Measurements from ENCODE around the gene CHIA. TPM values are rescaled to one million over a fixed set of nuclear protein-coding genes. Genes with fewer than 3 reads are reported as not detected.

Gene CHIA
- not detected in 2 replicates for total RNA-seq

DNA sequence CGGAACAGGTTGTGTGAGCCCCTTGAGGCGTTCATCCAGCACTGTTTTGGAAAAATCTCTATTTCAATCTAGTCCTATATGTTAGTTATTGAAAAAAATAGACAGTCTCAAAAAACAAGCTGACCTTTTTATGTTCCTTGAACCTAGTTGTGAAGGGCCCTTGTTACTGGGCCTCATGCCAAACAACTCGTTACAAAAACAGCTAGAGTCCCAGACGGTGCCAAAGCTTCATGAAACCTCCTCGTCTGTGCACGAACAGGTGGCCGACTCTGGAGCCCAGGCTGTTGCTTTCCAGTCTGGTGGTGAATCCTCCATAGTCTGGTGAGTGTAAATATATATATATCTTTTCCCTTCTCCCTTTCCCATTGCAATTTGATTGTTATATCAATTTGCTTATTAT is at the start of gene CHIA:
Gene CHIA (plus strand): TSS at position 222 of the 400 bp plus-strand sequence. CDS start 19,617 bp downstream, outside the sequence.
- intact Hi-C loops (cut with micrococcal nuclease), result no loop called here

DNA sequence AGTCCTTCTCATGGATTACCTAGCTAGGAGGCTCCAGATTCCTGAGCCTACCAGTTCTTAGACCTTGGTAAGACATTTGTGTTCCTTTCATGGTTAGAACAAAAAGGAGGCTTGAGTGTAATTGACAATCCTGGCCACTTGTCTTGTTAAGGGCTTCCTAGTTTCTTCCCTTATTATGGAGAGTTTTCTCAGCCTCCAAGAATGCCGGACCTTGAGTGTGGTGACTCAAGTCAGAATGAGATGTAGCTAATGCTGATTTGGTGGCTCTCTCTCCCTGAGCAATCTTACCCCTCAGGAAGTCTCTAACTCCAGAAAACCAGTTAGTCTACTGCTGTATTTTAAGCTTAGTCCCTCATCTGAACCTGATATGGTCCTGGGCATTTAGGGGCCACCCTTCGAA is 48.9 kb upstream of the CHIA start:
- intact Hi-C loops (cut with micrococcal nuclease), result no loop called here

DNA sequence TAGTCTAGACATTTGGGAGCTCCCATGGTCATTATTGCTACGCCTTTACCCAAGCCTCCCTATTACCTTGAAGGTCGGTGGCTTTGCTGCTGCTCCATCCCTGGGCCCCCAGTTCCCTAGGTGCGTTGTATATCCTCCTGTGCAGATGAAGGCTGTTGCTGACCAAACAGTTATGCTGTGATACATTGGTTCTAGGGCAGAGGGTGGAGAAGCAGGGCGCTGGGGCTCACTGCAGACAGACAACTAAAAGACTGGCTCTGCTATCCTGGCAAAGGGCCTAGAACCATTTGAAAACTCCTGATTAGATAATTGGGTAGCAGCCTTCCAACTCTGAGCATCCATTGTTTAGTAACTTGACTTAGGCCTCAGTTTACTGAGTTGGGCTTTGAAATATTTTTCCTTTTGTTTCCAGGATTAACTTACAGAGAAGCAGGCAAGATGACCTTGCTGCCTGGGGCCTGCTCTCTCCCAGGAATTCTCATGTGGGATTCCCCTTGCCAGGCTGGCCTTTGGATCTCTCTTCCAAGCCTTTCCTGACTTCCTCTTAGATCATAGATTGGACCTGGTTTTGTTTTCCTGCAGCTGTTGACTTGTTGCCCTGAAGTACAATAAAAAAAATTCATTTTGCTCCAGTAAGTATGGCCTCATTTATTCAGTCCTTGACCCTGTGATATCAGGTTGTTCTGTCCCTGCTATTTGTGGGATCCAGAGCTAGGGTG is 47.7 kb upstream of the CHIA start:
- intact Hi-C loops (cut with micrococcal nuclease), result no loop called here

- intact Hi-C loops (cut with micrococcal nuclease), result no loop called here
These were observed 43.4 kb upstream of the CHIA start for GRCh38 chr1:111247125-111247838.

DNA sequence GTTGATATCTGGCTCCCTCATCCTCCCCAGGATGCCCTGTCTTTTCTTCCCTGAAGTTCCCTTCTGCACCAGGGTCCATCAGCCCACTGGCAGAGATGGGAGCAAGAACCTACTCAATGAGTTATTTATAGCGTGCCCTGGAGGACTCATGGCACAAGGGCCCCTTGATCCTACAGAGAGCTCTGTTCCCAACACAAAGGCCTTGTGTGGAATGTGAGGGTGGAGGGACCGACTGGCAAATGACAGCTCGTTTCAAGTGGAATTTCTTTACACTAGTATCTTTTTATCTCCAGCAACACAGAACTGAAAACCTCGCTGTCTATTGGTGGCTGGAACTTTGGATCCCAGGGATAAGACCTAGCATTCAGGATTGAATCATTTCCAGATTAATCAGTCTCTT is 40.7 kb upstream of the CHIA start:
- intact Hi-C loops (cut with micrococcal nuclease), result no loop called here

DNA sequence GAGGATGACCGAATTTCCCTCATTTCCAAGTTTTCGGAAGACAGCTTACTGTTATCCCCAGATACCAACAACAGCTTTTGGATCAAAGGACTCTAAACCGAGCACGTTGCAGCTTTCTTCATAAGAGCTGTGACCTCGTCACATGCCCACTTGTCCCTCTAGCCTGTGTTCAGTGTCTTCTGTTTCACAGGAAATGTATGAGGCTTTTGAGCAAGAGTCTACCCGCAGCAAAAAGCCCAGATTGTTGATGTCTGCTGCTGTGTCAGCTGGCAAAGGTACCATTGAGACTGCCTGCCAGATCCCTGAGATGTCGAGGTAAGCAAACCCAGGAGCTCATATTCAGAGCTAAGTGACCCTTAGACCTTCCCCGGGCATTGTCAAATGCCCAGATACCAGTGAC is 39.1 kb upstream of the CHIA start:
- intact Hi-C loops (cut with micrococcal nuclease), result no loop called here

DNA sequence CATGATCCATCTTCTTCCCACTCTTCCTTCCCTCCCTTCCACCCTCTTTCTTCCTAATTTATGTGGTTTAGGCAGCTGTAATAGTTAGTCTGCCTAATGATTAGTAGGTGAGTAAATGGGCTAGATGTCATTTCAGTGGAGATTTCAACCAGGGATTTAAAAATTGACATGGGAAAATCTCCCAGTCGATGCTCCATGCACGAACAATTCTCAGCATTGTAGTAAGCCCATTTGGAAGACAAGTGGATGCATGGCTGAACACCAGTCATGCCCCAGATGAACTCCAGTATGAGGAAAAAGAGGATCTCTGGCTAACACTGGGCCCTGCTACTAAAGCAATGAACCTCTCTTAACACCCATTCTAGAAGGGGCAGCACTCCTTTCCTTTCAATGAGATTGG is 37.9 kb upstream of the CHIA start:
- intact Hi-C loops (cut with micrococcal nuclease), result no loop called here

GRCh38 chr1:111253876-111254275 is 36.8 kb upstream of the CHIA start:
- intact Hi-C loops (cut with micrococcal nuclease), result no loop called here

GRCh38 chr1:111256988-111257658 is 33.5 kb upstream of the CHIA start:
- intact Hi-C loops (cut with micrococcal nuclease), result no loop called here

DNA sequence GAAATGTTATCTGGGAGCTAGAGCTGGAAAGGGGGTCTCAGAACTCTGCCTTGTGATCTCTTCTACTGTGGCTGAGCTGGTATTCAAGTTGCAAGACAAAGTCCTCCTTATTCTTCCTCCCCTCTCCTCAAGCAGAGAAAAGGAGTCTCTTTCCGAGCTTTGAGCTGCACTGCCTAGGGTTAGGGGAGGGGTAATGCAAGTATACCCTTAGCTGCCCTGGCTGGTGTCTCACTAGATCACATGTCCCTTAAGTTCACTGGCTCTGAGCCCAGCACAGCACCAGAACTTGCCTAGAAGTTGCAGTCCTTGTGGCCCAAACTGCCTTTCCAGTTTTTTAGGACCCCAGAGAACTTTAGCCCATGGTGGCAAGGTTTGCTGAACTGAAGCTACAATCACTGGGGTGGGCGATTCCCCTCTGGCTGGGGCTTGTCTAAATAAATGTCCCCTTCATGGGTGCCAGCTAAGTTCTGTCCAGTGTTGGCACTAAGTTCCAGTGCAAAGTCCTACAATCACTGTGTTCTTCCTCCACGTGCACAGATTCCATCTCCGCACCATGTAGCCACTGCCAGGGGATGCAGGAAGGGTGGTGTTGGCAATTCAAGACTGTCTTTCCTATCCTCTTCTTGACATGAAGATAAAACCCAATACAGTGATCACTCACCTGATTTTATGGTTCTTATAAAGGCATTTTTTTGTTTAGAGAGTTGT is 22.7 kb upstream of the CHIA start:
- intact Hi-C loops (cut with micrococcal nuclease), result no loop called here

GRCh38 chr1:111269825-111270406 is 20.7 kb upstream of the CHIA start:
- intact Hi-C loops (cut with micrococcal nuclease), result no loop called here

DNA sequence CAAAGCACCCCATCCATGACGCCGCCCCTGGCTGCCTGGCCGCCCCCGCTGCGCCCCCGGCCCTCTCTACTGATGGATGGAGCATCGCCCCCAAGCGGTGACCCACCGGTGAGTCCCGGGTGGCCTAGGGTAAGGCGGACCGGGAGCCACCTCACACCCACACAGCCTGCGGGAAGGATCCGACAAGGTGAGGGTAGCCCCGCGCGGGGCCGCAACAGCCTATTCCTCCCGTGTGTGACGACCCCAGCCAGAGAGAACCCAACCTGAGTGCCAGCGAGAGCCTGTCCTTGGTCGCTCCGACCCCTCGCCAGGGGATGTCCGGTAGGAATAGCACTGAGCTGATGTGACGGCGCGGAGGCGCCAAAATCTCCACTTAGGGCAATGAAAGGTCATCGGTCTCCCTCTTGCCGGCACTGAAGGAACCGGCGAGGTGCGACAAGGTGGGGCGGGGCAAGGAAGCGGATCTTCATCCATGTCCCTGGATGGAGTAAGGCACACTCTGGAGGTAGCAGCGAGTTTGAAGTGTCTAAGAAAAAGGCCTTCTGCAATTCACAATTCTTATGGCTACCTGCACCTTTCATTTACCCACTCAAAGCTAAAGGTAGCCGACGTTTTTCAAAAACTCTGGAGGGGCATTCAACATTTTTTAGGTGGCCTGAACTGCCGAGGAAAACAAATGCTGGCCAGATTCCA is 19.7 kb upstream of the CHIA start:
- intact Hi-C loops (cut with micrococcal nuclease), result no loop called here

- intact Hi-C loops (cut with micrococcal nuclease), result no loop called here
These were observed 19.2 kb upstream of the CHIA start for GRCh38 chr1:111271464-111271801.

GRCh38 chr1:111272081-111272480 is 18.6 kb upstream of the CHIA start:
- intact Hi-C loops (cut with micrococcal nuclease), result no loop called here

- intact Hi-C loops (cut with micrococcal nuclease), result loop anchor here (1.0 to 2.0 kb wide), 2 partner anchors 45 to 52 kb away; no protein-coding TSS in a partner anchor
These were observed 16.0 kb upstream of the CHIA start for GRCh38 chr1:111274653-111275052.

- intact Hi-C loops (cut with micrococcal nuclease), result loop anchor here (1.0 to 2.0 kb wide), 2 partner anchors 46 to 52 kb away; no protein-coding TSS in a partner anchor
These were observed 15.6 kb upstream of the CHIA start for GRCh38 chr1:111275079-111275478.

DNA sequence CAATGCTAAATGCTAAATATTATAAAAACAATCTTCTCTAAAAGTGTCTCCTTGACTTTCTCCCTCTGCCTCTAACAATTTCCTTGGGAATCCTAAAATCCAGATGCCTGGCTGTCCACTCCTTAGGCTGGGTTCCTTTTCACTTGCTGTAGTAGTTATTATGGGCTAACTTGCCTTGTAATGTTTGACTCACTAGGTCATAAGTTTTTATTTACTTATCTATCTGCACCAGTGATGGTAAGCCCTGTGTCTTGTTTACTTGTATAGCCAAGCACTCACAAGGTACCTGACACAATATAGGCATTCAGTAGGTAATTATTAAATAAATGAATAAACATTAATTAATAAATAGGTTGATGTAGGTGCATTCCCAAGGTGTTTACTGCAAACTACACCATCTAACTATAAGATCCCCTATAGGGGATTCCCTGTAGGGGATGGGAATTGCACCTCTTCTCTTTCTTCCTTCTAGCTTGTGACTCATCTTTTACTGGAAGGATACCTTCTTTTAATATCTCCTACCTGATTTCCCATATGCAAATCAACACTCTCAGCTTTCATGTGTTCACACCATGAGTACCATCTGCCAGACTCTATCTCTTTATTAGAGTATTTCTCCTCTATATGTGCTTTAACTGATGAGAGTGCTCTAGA is 14.7 kb upstream of the CHIA start:
- intact Hi-C loops (cut with micrococcal nuclease), result loop anchor here (1.0 to 2.0 kb wide), 2 partner anchors 47 to 53 kb away; no protein-coding TSS in a partner anchor

DNA sequence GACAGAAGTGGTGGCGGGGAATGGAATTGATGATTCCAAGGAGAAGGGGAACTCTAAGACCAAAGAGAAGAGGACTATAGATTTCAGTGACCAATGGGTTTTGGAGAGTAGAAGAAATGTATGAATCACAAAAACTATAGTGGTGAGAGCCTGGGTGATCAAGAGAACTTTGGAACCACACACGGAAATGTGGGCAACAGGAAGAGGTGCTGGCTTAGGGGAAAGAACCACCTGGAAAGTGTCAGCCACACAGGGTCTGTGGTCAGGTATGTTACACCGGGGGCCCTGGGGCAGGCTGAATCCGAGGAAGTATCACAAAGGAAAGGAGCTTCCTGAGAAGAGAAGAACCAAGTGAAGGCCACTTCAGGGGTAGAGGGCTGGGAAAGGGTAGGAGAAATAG is 11.5 kb upstream of the CHIA start:
- intact Hi-C loops (cut with micrococcal nuclease), result no loop called here

GRCh38 chr1:111280267-111280666 is 10.4 kb upstream of the CHIA start:
- intact Hi-C loops (cut with micrococcal nuclease), result no loop called here

GRCh38 chr1:111281411-111281810 is 9.2 kb upstream of the CHIA start:
- intact Hi-C loops (cut with micrococcal nuclease), result no loop called here
